Lung (tissue), 16 donors: ENCODE results near the gene ZNF563. TPM values are rescaled to one million over a fixed set of nuclear protein-coding genes. Genes with fewer than 3 reads are reported as not detected.

Experiments
- ATAC-seq: fragments of 200-7000 bp; cut with Tn5 transposase; one replicate; pipeline ENCODE4 v1.9.1; 2020; ENCODE audit warnings: moderate number of reproducible peaks; ENCODE audit not compliant: insufficient read depth, low FRiP score
- DNase-seq, 3 donors: peaks; one replicate each; pipeline ENCODE4 v3.0.0-alpha.2; 2013 to 2017
- H3K27ac ChIP-seq, 2 donors: one replicate each; pipeline ENCODE4 v1.5.1; 2013; ENCODE audit warnings: mild to moderate bottlenecking in 2 of 2, moderate library complexity in 2 of 2, control low read depth in 1 of 2, inconsistent platforms in 1 of 2, low read depth in 1 of 2, low read length in 1 of 2
- H3K27me3 ChIP-seq, 3 donors: one replicate each; pipeline ENCODE4 v1.5.1; 2013; ENCODE audit warnings: low read length in 2 of 3; ENCODE audit not compliant: control insufficient read depth in 3 of 3, insufficient read depth in 3 of 3
- H3K36me3 ChIP-seq, 4 donors: one replicate each; pipeline ENCODE4 v1.5.1; 2013; ENCODE audit warnings: low read length in 4 of 4, mild to moderate bottlenecking in 1 of 4, moderate library complexity in 1 of 4; ENCODE audit not compliant: control insufficient read depth in 4 of 4, insufficient read depth in 4 of 4
- H3K4me1 ChIP-seq, 5 donors: one replicate each; pipeline ENCODE4 v1.5.1; 2013; ENCODE audit warnings: low read length in 5 of 5, mild to moderate bottlenecking in 2 of 5, moderate library complexity in 1 of 5; ENCODE audit not compliant: control insufficient read depth in 5 of 5, insufficient read depth in 5 of 5
- H3K4me3 ChIP-seq: one replicate; pipeline ENCODE4 v1.5.1; 2013; ENCODE audit warnings: mild to moderate bottlenecking, control low read depth, moderate library complexity
- H3K9ac ChIP-seq, 2 donors: one replicate each; pipeline ENCODE4 v1.5.1; 2013; ENCODE audit warnings: low read length in 2 of 2, control low read depth in 1 of 2; ENCODE audit not compliant: insufficient read depth in 1 of 2
- H3K9me3 ChIP-seq, 4 donors: one replicate each; pipeline ENCODE4 v1.5.1; 2013; ENCODE audit warnings: low read length in 3 of 4, mild to moderate bottlenecking in 1 of 4, moderate library complexity in 1 of 4; ENCODE audit not compliant: control insufficient read depth in 4 of 4, insufficient read depth in 3 of 4
- WGBS, 2 donors: extraction: QIAGEN DNeasy Blood & Tissue Kit; methylation state at CpG; one replicate each; pipeline ENCODE4 v1.1.7; 2013; 5-methylcytosine and 5-hydroxymethylcytosine counted together
- long read RNA-seq, 5 donors: transcript quantifications; one replicate each; lab custom pipeline, GENCODE V29; 2026
- polyA plus RNA-seq, 2 donors: library from polyadenylated mRNA; stranded (reverse); fragments of 200-250 nt; gene quantifications; one replicate each; pipeline ENCODE4 v1.2.1, GENCODE V29; 2013
- total RNA-seq, 2 donors: library from RNA; depleted of rRNA in 1 of 2; stranded (reverse); fragments of >200 nt in 1 of 2; gene quantifications; one replicate each; pipeline ENCODE4 v1.2.1, GENCODE V29; 2014 to 2021
- TF ChIP-seq, protein P1 (sequence below): IDR thresholded peaks from 2 replicates; pipeline ENCODE4 v1.5.1; 2012; ENCODE audit warnings: mild to moderate bottlenecking; ENCODE audit errors: control extremely low read depth, extremely low read depth
- donor health status: control.
- donor health status: control.
- donor health status: Bipolar disorder and iron deficiency.
- donor health status: healthy.
- donor health status: DM: yes; HTN: yes; CAD: no.

Gene ZNF563
- total RNA-seq (1 to 10 TPM; 3.2 to 4.9 TPM), polyA plus RNA-seq (1 to 10 TPM; 1.6 to 1.9 TPM)
- long read RNA-seq, donor 1, partial matches to known transcripts, result 0 of 2 reads
- long read RNA-seq, donor 1, other reads (novel, unspliced or antisense), result 0 of 2 reads
- long read RNA-seq, donor 2, result 0 reads
- long read RNA-seq, donor 3, partial matches to known transcripts, result 0 of 2 reads
- long read RNA-seq, donor 3, other reads (novel, unspliced or antisense), result 0 of 2 reads
- long read RNA-seq, donor 4, result 0 reads
- long read RNA-seq, donor 5, partial matches to known transcripts, result 0 of 4 reads
- long read RNA-seq, donor 5, other reads (novel, unspliced or antisense), result 0 of 4 reads

DNA sequence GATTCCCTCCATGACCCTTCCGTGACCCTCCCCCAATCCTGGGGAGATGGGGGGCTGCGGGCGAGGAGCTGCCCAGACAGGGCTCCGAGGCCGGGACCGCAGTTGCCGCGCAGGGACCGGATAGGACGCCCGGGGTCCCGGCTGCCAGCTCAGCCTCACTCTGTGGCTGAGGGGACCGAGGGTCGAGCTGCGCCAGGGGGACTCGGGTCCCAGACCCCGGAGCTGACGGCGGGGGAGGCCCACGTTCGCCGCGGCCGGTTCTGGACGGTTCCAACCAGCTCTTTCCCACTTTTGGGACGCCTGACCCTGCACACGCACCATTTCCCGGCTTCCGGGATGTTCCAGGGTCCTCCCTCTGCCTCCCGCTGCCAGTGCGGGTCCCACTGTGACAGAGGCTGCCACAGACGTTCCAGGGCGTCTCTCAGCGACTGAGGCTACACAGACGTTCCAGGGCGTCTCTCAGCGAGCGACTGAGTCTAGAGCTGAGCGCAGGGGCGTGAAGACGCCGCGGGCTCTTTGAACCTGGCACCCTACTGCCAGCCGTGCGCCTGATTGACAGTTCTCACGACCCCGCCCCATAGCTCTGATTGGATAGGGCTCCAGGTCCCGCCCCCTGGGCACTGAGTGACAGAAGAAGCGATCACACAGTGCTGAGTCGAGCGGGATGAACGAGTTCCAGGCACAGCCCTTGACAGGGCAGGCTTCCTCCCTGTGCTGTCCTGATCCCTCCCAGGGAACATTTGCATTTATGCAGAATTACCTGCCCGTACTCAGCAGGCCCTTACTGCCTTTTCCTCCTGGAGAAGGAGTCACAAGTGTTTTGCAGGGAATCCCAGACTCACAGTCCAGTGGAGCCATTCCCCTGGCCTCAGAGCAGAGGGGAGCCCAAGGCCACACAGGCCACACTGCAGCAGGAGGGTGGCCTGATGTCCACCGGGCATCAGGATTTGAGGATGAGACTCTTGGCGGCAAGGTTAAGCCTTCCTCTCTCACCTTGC is at the start of gene ZNF563:
Gene ZNF563 (minus strand): TSS at position 472 of the 998 bp plus-strand sequence. CDS start 151 bp downstream, at position 321.
- Histone ChIP-seq H3K36me3 (no peaks in the 10 kb centered on the region), H3K4me3 (peak within 1 kb of the TSS; percentile 53), H3K27ac (peak within 1 kb of the TSS; percentile 92 to 96), H3K4me1 (peaks cover 0 to 13% (median 0%) of the 10 kb centered on the region in 5 donors), H3K9me3 (no peaks in the 10 kb centered on the region), H3K27me3 (no peaks in the 10 kb centered on the region), H3K9ac (peak within 1 kb of the TSS; percentile 39 to 75)
- TF ChIP-seq, protein P1, sequence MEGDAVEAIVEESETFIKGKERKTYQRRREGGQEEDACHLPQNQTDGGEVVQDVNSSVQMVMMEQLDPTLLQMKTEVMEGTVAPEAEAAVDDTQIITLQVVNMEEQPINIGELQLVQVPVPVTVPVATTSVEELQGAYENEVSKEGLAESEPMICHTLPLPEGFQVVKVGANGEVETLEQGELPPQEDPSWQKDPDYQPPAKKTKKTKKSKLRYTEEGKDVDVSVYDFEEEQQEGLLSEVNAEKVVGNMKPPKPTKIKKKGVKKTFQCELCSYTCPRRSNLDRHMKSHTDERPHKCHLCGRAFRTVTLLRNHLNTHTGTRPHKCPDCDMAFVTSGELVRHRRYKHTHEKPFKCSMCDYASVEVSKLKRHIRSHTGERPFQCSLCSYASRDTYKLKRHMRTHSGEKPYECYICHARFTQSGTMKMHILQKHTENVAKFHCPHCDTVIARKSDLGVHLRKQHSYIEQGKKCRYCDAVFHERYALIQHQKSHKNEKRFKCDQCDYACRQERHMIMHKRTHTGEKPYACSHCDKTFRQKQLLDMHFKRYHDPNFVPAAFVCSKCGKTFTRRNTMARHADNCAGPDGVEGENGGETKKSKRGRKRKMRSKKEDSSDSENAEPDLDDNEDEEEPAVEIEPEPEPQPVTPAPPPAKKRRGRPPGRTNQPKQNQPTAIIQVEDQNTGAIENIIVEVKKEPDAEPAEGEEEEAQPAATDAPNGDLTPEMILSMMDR, result no peak
- DNase-seq (peak; percentile 96 to 97 (median 97)), ATAC-seq (peak; percentile 99)
- 1 to 2% methylated on average over 52 to 55 of the region's 55 CpGs for WGBS, 2 donors

DNA sequence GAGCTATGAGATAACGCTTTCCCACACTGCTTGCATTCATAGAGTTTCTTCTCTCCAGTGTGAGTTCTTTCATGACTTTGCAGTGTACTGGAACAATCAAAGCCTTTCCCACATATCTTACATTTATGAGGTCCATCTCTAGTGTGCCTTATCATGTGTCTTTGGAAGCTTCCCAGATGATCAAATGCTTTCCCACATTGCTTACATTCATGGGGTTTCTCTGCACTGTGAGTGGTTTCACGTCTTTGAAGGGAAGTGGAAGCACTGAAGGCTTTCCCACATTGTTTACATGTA is 47.0 kb upstream of the ZNF563 start:
- Histone ChIP-seq H3K9me3 (peaks cover 0 to 19% (median 8%) of the 10 kb centered on the region in 4 donors), H3K9ac (no peak overlapping the region), H3K4me3 (no peak overlapping the region), H3K27me3 (no peaks in the 10 kb centered on the region), H3K4me1 (no peaks in the 10 kb centered on the region), H3K27ac (no peak overlapping the region), H3K36me3 (peaks cover 5 to 12% (median 10%) of the 10 kb centered on the region in 4 donors)
- 50 to 93% methylated on average over 2 of the region's 2 CpGs for WGBS, 2 donors
- DNase-seq (no peak), ATAC-seq (no peak)
- TF ChIP-seq, protein P1, result no peak

DNA sequence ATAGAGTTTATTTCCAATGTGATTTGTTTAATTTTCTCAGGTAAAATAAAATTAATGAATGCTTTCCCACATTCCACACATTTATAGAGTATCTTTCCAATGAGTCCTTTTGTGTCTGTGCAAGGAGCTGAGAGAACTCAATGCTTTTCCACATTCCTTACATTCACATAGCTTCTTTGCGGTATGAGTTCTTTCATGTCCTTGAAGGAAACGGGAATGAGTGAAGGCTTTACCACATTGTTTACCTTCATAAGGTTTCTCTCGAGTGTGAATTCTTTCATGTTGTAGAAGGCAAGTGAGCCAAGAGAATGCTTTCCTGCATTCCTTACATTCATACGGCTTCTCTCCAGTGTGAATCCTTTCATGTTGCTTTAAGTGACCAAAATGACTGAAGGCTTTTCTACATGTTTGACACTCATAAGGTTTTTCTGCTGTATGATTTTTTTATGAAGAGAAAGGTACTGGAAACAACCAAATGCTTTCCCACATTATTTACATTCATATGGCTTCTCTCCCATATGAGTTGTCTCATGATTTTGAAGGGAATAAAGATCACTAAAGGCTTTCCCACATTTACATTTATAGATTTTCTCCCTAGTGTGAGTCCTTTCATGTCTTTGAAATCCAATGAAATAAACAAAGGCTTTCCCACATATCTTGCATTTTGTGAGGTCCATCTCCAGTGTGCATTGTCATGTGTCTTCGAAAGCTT is 46.5 kb upstream of the ZNF563 start:
- Histone ChIP-seq H3K9ac (no peak overlapping the region), H3K27me3 (no peaks in the 10 kb centered on the region), H3K4me1 (no peaks in the 10 kb centered on the region), H3K27ac (no peak overlapping the region), H3K4me3 (no peak overlapping the region), H3K9me3 (peaks cover 0 to 19% (median 8%) of the 10 kb centered on the region in 4 donors), H3K36me3 (peaks cover 5 to 12% (median 10%) of the 10 kb centered on the region in 4 donors)
- ATAC-seq (no peak), DNase-seq (no peak)
- TF ChIP-seq, protein P1, result no peak
- 81 to 85% methylated on average over 5 of the region's 5 CpGs for WGBS, 2 donors
